Measurements from ENCODE around the gene SUPT16H. TPM values are rescaled to one million over a fixed set of nuclear protein-coding genes. Genes with fewer than 3 reads are reported as not detected.

The SUPT16H gene
- total and polyA plus RNA-seq, 10 of the 15 experiments (the other 5 are each of a cell fraction or from before 2014, with no cell fraction given), result 90.7 to 201 (median 121) TPM

- TF ChIP-seq POLR2AphosphoS2 (IDR thresholded peaks at IDR 0.05; ENCODE audit: low read depth, low read length) (no peak), SMC3 (IDR thresholded peaks at IDR 0.05; ENCODE audit: borderline replicate concordance, low read length) (no peak)
Measured at GRCh38 chr14:21414137-21414631, 30.4 kb upstream of the SUPT16H start (continued).

GRCh38 chr14:21408147-21408546 lies 24.3 kb upstream of the SUPT16H start:
- H3K36me3 ChIP-seq (ENCODE audit: control insufficient read depth in 2 of 2, insufficient read depth in 2 of 2, low read length in 1 of 2), result peaks cover 13 to 55% of the 10 kb centered on the region in 2 experiments
- ATAC-seq, result no peak
- no peak overlapping the region for H3K9ac ChIP-seq (ENCODE audit: control insufficient read depth, insufficient read depth, low read length)
- in situ Hi-C loops (cut with MboI), result no loop called here
- POLR2A ChIA-PET, result no interaction called here
- CTCF ChIA-PET, result interaction anchor here (0.7 kb wide), 1 partner anchor 223 kb away, joined by 3 read pairs; no protein-coding TSS in a partner anchor
- RAD21 ChIA-PET (ENCODE audit: unreplicated experiment), result no interaction called here
- no peak overlapping the region for H2AFZ ChIP-seq (ENCODE audit: control insufficient read depth, low read depth, low read length)
- H3K27ac ChIP-seq (ENCODE audit: control insufficient read depth, insufficient read depth), result no peak overlapping the region
- 100% methylated on average over 3 of the region's 3 CpGs for WGBS (ENCODE audit: insufficient coverage, insufficient replicate concordance, low lambda C conversion rate, missing lambda C conversion rate)
- H3K4me3 ChIP-seq, result no peak overlapping the region
- BruUV-seq (replicated peaks), result TSS peak; percentile 52
- FAIRE-seq, result no peak
- no peaks in the 10 kb centered on the region for H3K9me3 ChIP-seq (replicated peaks; ENCODE audit: control insufficient read depth, insufficient read depth, low read length)
- no peaks in the 10 kb centered on the region for H3K27me3 ChIP-seq (replicated peaks in 1 of 2; ENCODE audit: control insufficient read depth in 2 of 2, insufficient read depth in 2 of 2, low read length in 1 of 2)
- intact Hi-C loops (cut with micrococcal nuclease; ENCODE audit: unreplicated experiment), result no loop called here
- SMC1A ChIA-PET (ENCODE audit: uncharacterized antibody, unreplicated experiment), result interaction anchor here (0.8 to 1.3 kb wide), 2 partner anchors 23 to 41 kb away, joined by 3 to 4 read pairs; no protein-coding TSS in a partner anchor
- H3K4me1 ChIP-seq (ENCODE audit: control insufficient read depth, insufficient read depth, low read length), result no peaks in the 10 kb centered on the region
- no peak overlapping the region for H3K4me2 ChIP-seq (ENCODE audit: control insufficient read depth, insufficient read depth)
- TF ChIP-seq TCF3 (IDR thresholded peaks at IDR 0.05; ENCODE audit: borderline replicate concordance, insufficient read depth, low read depth, low read length), result no peak
- TF ChIP-seq, protein P1, sequence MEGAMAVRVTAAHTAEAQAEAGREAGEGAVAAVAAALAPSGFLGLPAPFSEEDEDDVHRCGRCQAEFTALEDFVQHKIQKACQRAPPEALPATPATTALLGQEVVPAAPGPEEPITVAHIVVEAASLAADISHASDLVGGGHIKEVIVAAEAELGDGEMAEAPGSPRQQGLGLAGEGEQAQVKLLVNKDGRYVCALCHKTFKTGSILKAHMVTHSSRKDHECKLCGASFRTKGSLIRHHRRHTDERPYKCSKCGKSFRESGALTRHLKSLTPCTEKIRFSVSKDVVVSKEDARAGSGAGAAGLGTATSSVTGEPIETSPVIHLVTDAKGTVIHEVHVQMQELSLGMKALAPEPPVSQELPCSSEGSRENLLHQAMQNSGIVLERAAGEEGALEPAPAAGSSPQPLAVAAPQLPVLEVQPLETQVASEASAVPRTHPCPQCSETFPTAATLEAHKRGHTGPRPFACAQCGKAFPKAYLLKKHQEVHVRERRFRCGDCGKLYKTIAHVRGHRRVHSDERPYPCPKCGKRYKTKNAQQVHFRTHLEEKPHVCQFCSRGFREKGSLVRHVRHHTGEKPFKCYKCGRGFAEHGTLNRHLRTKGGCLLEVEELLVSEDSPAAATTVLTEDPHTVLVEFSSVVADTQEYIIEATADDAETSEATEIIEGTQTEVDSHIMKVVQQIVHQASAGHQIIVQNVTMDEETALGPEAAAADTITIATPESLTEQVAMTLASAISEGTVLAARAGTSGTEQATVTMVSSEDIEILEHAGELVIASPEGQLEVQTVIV (IDR thresholded peaks at IDR 0.05; ENCODE audit: borderline replicate concordance, partially characterized antibody), result no peak
- no peak for DNase-seq (ENCODE audit: low read depth, low spot score)
- no peaks in the 10 kb centered on the region for H4K20me1 ChIP-seq (ENCODE audit: control insufficient read depth, insufficient read depth)
- H3K79me2 ChIP-seq (ENCODE audit: control insufficient read depth, insufficient read depth, low read length), result no peaks in the 10 kb centered on the region
